22Rv1 (cell line): Measurements from ENCODE around the gene RAB9A.

Experiments used
- ZFX ChIP-seq: fragments of 450-650 bp; IDR thresholded peaks from 2 replicates; pipeline ENCODE4 v1.6.1; 2017; ENCODE audit warnings: antibody characterized with exemption, borderline replicate concordance
- TF ChIP-seq, protein P1 (sequence below): fragments of 450-650 bp; IDR thresholded peaks from 2 replicates; pipeline ENCODE4 v1.5.1; 2017; ENCODE audit warnings: mild to moderate bottlenecking

- TF ChIP-seq, protein P1, sequence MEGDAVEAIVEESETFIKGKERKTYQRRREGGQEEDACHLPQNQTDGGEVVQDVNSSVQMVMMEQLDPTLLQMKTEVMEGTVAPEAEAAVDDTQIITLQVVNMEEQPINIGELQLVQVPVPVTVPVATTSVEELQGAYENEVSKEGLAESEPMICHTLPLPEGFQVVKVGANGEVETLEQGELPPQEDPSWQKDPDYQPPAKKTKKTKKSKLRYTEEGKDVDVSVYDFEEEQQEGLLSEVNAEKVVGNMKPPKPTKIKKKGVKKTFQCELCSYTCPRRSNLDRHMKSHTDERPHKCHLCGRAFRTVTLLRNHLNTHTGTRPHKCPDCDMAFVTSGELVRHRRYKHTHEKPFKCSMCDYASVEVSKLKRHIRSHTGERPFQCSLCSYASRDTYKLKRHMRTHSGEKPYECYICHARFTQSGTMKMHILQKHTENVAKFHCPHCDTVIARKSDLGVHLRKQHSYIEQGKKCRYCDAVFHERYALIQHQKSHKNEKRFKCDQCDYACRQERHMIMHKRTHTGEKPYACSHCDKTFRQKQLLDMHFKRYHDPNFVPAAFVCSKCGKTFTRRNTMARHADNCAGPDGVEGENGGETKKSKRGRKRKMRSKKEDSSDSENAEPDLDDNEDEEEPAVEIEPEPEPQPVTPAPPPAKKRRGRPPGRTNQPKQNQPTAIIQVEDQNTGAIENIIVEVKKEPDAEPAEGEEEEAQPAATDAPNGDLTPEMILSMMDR, result no peak
- TF ChIP-seq ZFX, result no peak
Measured at GRCh38 chrX:13734278-13735172, 45.6 kb downstream of the RAB9A start, which contains the start of the genes OFD1 and TRAPPC2.
